DLD1 (cell line): ENCODE results near the gene FMNL3.

ENCODE experiments used
- in situ Hi-C: cut with HindIII; loops from 2 replicates; pipeline ENCODE4 v1.10.0; 2017; ENCODE audit warnings: low sequenced_read_pairs

The FMNL3 gene

DNA sequence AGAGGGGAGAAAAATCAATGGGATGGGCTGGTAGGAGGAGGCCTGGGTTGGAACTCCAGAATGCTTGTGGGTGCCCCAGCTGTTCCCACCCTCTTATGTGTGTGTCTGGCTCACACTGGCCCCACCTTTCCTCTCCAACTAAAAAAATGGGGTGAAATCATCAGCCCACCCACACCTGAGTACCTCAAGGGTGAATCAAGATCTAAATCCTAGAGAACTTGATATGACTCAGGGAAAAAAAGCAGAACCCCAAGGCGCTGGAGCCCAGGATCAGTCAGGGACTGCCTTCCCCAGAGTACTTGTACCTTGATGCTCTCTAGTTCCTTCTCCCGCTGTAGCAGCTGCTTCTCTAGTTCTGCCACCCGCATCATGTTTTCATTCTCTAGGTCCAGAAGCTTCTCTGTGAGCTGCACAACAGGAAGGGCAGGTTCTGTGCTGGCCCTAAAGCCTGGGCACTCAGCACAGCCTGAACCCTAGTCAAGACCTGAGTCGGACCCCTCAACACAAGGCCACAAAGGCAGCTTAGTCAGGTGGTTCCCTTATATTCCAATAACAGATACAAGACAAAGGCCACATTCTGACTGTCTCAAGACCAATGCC is 54.2 kb downstream of the FMNL3 start:
- in situ Hi-C loops = no loop called here

DNA sequence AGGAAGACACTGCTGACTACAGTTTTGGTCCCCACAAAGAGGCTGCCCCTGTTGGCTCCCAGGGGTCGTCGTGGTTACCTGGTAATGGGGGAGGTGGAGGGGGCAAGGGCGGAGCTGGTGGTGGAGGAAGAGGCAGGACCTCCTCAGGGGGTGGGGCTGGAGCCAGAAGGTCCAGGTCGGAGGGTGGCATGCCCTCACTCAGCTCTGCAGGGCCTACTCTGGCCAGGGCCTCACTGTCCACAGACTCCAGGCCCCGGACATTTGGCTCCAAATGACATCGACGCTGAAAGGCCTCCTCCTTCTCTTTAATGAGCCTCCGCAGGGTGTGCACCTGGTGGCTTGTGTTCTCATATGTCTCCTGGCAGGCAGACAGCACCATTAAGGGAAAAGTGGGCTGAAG is 55.4 kb downstream of the FMNL3 start:
- in situ Hi-C loops = no loop called here

DNA sequence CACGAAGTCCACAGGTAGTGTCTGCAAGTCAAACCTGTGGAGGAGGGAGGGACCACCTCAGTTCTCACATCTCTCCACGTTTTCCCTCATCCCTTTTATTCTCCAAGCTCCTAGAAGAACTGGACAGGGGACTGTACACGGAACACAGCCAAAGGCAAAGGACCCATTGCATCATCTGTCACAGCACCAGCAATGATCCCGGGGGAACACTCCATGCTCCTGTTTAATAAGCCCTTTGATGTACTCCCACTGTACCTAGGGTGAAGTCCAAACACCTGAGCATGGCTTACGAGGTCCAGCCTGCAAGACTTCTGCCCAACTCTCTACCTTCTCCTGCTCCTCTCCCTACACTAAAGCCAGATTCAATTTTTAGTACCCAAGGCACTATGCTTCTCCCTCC is 57.3 kb downstream of the FMNL3 start:
- in situ Hi-C loops = loop anchor here (10.0 kb wide), 1 partner anchor 75 kb away; no protein-coding TSS in a partner anchor

DNA sequence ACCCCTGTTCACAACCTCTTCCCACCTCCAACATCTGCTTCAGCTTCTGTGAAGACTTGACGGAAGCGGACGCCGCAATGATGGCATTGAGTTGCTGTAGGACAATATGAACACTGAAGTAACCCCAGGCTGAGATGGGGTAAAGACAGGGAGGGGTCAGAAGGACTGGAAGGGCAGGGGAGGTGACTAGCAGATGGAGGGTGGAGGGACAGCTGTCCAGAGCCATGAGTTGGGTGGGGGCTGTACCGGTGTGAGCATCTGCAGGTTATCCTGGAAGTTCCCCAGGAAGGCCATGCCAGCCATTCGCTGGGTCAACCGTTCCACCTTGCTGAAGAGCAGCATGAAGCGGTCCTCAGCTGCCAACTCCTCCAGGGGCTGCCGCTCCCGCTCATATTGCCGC is 57.8 kb downstream of the FMNL3 start:
- in situ Hi-C loops = loop anchor here (10.0 kb wide), 1 partner anchor 75 kb away; no protein-coding TSS in a partner anchor

DNA sequence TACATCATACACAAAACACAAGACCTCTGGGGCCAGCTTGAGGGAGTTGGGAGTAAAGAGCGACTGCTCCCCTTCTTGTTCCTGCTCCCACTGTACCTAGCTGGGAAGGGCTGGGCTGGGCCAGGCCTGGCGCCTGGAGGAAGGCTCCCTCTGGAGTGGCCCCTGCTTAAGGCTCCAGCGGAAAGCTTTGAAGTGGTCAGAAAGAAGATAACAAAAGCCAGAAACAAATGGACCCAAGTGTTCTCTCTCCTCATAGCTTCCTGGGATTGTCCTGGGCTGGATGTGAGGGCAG is 58.5 kb downstream of the FMNL3 start:
- in situ Hi-C loops = loop anchor here (10.0 kb wide), 1 partner anchor 74 kb away; no protein-coding TSS in a partner anchor

DNA sequence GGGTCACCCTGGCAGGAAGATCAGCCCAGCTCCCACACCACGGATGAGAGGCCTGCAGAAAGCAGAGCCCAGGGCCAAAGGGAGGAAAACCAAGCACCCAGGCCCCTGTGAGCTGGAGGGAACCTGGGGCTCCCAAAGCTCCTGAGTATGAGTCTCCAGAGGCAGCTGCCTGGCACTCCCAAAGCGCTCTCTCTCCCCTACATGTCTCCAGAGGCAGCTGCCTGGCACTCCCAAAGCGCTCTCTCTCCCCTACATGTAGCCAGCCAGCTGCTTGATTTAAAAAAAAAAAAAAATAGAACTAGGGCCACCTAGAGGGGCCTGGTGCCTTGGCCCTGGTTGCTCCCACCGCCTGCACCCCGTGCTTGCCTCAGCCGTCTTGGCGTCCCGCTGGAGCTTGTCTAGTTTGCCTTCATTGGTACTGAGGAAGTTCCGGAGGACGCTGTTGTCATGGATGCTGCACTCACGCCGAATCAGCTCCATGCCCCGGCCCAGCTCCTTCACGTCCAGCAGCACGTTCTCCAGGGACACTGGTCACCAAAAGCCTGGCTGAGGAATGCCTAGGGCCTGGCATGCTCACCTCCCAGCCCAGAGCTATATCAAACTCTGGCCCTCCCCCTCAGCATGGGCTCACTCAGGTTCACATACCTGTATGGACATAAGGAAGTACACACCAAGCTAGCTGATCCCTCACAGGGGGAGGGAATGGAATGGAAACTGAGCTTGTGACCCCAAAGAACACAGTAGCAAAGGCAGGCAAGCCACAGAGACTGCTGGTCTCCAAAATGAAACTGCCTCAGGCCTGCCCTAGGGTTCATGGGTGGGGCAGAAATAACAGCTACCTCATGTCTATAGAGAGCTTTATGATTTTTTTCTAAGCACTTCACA is 59.1 kb downstream of the FMNL3 start:
- in situ Hi-C loops = loop anchor here (10.0 kb wide), 1 partner anchor 73 kb away; no protein-coding TSS in a partner anchor

GRCh38 chr12:49646871-49647654 is 60.1 kb downstream of the FMNL3 start:
- in situ Hi-C loops = loop anchor here (10.0 kb wide), 1 partner anchor 72 kb away; no protein-coding TSS in a partner anchor

- in situ Hi-C loops = loop anchor here (10.0 kb wide), 1 partner anchor 72 kb away; no protein-coding TSS in a partner anchor
Observed at GRCh38 chr12:49646331-49646830, 60.8 kb downstream of the FMNL3 start.

DNA sequence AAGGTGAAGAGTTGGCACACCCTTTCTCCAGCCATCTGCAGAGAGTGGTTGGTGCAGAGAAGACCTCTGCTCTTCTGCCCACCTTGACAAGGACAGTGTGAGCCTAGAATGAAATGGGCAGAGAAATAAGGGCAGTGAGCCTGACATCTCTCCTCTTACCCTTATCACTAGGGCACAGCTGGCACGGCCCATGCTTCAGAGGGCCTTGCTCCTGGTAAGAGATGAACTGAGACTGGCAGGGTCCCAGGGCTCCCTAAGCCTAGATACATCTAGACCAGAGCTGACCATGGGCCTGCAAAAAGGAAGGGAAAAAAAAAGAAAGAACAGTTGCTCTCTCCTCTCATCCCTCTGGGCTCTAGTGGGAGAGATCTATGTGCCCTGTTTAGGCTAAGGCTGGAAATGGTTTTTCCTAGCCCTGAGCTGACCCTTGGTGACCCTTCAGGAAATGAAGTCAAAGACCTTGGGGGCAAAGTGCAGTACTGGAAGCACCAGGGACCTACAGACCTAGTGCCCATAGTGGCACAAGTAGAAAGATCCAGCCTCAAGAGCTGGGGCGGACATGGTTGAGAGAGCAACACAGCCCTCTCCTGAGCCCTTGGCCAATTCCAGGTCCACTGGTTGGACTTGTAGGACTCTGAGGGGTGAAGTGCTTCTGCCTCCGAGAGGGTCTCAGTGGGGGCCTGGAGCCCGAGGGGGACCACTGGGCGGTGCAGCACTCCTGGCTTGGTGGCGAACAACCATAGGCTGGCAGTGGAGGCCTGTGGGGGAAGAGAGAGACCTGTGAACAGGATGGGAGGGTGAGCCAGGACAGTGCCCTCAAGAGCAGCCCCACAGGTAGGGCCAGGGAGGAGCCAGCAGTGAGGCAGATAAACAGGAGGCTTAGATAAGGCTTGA is 61.8 kb downstream of the FMNL3 start:
- in situ Hi-C loops = loop anchor here (10.0 kb wide), 1 partner anchor 71 kb away; no protein-coding TSS in a partner anchor

GRCh38 chr12:49644620-49644994 is 62.6 kb downstream of the FMNL3 start:
- in situ Hi-C loops = loop anchor here (10.0 kb wide), 1 partner anchor 70 kb away; no protein-coding TSS in a partner anchor

DNA sequence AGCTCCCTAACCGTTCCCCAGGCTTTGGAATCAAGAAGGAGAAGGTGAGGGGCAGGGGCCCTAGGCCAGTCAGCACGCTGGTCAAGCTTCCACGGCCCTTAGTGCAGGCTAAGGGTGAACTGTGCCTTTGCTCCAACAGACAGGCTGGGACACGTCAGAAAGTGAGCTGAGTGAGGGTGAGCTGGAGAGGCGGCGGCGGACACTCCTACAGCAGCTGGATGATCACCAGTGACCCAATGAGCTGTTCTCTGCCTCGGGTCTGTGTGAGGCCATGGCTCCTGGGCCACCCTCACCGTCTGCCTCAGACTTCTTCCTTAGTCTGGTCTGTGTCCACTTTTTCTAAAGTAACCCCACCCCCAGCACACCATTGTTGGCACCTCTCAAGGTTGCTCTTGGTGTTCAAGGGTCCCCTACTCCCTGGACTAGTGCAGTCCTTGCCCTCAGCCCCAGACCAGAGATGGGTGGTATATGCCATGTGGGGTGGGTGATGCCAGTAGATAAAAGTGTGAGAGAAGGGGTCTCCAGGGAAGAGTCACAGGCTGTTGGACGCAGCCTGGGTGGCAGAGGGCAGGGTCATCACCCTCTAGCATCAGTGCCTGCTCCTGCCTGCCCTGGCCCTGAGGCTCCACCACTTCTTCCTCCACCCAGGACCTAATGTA is 63.1 kb downstream of the FMNL3 start:
- in situ Hi-C loops = loop anchor here (10.0 kb wide), 1 partner anchor 69 kb away; no protein-coding TSS in a partner anchor

- in situ Hi-C loops = loop anchor here (10.0 kb wide), 1 partner anchor 68 kb away; no protein-coding TSS in a partner anchor
Observed at GRCh38 chr12:49643135-49643534, 64.1 kb downstream of the FMNL3 start.

- in situ Hi-C loops = loop anchor here (10.0 kb wide), 1 partner anchor 68 kb away; no protein-coding TSS in a partner anchor
Observed at GRCh38 chr12:49642370-49642802, 64.8 kb downstream of the FMNL3 start.

DNA sequence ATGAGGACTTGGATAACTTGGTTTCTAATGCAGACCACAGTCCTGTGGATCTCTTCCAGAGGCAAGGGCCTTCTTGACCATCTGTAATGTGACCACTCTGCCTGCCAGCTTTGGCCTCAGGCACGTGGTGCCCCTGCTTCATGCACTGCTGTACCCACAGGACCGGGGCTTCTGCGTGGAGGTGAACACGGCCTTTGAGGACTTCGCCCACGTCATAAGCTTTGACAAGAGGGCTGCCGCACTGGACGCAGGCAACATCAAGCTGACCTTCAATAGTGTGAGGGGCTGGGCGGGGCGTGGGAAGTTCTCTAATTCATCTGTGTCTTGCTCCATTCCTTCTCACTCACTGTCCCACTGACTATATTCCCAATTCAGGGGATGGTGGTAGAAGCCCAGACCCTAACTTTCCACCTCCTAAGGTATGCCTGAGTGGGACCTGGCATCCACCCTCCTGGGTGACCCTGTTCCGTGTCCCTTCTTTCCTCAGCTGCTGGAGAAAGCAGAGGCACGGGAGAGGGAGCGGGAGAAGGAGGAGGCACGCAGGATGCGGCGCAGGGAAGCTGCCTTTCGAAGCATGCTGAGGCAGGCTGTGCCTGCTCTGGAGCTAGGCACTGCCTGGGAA is 65.3 kb downstream of the FMNL3 start:
- in situ Hi-C loops = loop anchor here (10.0 kb wide), 1 partner anchor 67 kb away; no protein-coding TSS in a partner anchor

DNA sequence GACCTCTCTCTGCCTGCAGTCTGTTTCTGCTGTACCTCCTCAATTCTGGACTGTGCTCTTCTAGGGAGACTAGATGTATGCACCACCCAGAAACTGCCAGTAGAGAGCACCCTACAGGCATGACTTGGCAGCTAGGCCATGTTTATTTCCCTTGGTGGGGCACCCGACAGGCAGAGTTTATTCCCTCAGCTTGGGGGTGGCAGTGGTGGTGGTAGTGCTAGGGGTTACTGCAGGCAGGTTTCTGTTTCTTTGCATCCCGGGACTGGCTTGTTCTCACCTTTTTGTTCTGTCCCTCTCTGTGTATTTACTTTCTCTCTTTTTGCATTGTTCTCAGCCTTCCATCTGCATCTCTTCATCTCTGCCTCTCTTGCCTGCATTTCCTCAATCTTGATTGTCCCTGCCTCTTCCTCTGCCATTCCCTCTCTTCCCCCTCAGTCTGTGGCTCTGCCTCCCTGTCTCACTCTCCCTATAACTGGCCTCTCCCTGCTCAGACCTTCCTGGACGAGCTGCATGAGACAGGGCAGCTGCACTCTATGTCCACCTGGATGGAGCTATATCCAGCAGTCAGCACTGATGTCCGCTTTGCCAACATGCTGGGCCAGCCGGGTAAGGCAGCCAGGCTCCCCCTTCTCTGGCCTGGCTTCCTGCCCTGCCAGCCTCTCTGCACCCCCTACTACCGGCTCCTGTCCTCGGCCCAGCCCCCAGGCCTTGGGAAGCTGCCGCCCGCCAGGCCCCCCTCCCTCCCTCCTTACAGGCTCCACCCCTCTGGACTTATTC is 70.0 kb downstream of the FMNL3 start:
- in situ Hi-C loops = no loop called here

- in situ Hi-C loops = no loop called here
Observed at GRCh38 chr12:49636574-49636973, 70.6 kb downstream of the FMNL3 start.

DNA sequence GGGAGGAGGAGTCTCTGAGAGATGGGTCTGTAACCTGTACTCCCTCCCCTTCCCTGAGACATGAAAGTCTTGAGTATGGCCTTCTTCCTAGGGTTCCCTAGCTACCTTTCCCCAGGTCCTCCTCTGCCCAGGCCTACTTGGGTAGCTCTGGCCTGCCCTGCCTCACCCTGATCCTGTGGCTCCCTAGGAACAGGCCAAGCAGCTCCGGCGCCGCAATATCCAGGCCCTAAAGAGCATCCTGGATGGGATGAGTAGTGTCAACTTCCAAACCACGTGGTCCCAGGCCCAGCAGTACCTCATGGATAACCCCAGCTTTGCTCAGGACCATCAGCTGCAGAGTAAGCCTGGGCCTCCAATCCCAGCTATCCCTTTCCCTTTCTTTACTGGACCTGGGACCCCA is 71.5 kb downstream of the FMNL3 start:
- in situ Hi-C loops = no loop called here

DNA sequence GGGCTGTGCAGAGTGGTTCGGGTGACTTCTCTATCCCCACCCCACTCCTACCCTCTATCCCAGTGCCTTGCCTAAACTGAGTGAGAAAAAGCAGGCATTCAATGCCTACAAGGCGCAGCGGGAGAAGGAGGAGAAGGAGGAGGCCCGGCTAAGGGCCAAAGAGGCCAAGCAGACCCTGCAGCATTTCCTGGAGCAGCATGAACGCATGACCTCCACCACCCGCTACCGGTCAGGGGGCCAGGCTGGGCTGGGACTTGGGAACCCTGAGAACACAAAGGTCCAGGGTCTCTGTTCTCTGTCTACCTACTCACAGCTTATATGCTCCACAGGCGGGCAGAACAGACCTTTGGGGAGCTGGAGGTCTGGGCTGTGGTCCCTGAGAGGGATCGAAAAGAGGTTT is 72.2 kb downstream of the FMNL3 start:
- in situ Hi-C loops = no loop called here
